Heart right ventricle (tissue), 16 donors: Measurements from ENCODE around the gene PRPF4. TPM values are rescaled to one million over a fixed set of nuclear protein-coding genes. Genes with fewer than 3 reads are reported as not detected.

Experiments
- ATAC-seq, 8 donors: fragments of 200-7000 bp; cut with Tn5 transposase; one replicate each; pipeline ENCODE4 v1.9.1; 2020; ENCODE audit warnings: mild to moderate bottlenecking in 8 of 8, moderate library complexity in 8 of 8, moderate number of reproducible peaks in 1 of 8
- DNase-seq, 2 donors: peaks; one replicate each; pipeline ENCODE4 v3.0.0-alpha.2; 2020
- H3K27ac ChIP-seq, 10 donors: fragments of 200-600 bp; sonication (generic) in 2 of 10; one replicate each; pipeline versions ENCODE4 v1.5.0 to v1.8.0; 2020 to 2022; ENCODE audit warnings: mild to moderate bottlenecking in 3 of 10
- H3K27me3 ChIP-seq, 7 donors: fragments of 200-600 bp; one replicate each; pipeline ENCODE4 v1.8.0; 2021 to 2022; ENCODE audit warnings: mild to moderate bottlenecking in 2 of 7
- H3K36me3 ChIP-seq, 9 donors: fragments of 200-600 bp; sonication (generic) in 1 of 9; one replicate each; pipeline versions ENCODE4 v1.5.0 to v1.8.0; 2020 to 2022; ENCODE audit warnings: mild to moderate bottlenecking in 2 of 9
- H3K4me1 ChIP-seq, 9 donors: fragments of 200-600 bp; sonication (generic) in 1 of 9; one replicate each; pipeline versions ENCODE4 v1.5.0 to v1.8.0; 2020 to 2022; ENCODE audit warnings: mild to moderate bottlenecking in 4 of 9
- H3K4me3 ChIP-seq, 10 donors: fragments of 200-600 bp; sonication (generic) in 2 of 10; one replicate each; pipeline versions ENCODE4 v1.5.0 to v1.8.0; 2020 to 2022; ENCODE audit warnings: mild to moderate bottlenecking in 7 of 10, moderate library complexity in 2 of 10
- H3K9me3 ChIP-seq, 11 donors: fragments of 200-600 bp in 10 of 11; sonication (generic) in 2 of 11; one replicate each; pipeline versions ENCODE4 v1.5.0 to v1.8.0; 2013 to 2022; ENCODE audit warnings: mild to moderate bottlenecking in 2 of 11, control low read depth in 1 of 11, moderate library complexity in 1 of 11
- WGBS, 2 donors: extraction: QIAGEN DNeasy Blood & Tissue Kit; methylation state at CpG; one replicate each; pipeline ENCODE4 v1.1.7; 2013; ENCODE audit warnings: inconsistent platforms in 1 of 2; 5-methylcytosine and 5-hydroxymethylcytosine counted together
- intact Hi-C, 10 donors: fragments of 100-400 bp; cut with DNase I; formaldehyde crosslinking; loops; one replicate each; pipeline versions ENCODE4 v1.11.1 to v1.14.2; 2022
- polyA plus RNA-seq, 2 donors: library from polyadenylated mRNA; stranded (reverse); fragments of 200-250 nt; gene quantifications; one replicate each; pipeline ENCODE4 v1.2.3, GENCODE V29; 2013
- total RNA-seq, 10 donors: library from RNA; stranded (reverse); fragmentation: NEBNext Ultra II Directional in 3 of 10; extraction: Animal tissue kit (Norgen Biotek cat#: 25700) in 3 of 10; gene quantifications; one replicate each; pipeline versions ENCODE4 v1.2.1 to v1.2.4, GENCODE V29; 2021 to 2023
- TF ChIP-seq, protein P1 (sequence below), 9 donors: fragments of 200-600 bp; sonication (generic) in 2 of 9; IDR thresholded peaks; one replicate each; pipeline versions ENCODE4 v1.5.0 to v1.8.0; 2021 to 2022; ENCODE audit warnings: antibody characterized with exemption in 9 of 9, mild to moderate bottlenecking in 5 of 9, moderate library complexity in 1 of 9
- donor health status: Arrhythmogenic right ventricular cardiomyopathy.
- donor health status: ischemic (EF 13 %, LVEDD 7.1; RV severe dilation, severe dysfunction).
- donor health status: healthy with polysubstance abuse.
- donor health status: DM: no; HTN: yes; CAD: no.
- donor health status: DM: no; HTN: no; CAD: no.
- donor health status: ischemic (EF 25% LVEDD 6.9; RV normal size, moderate dysfunction).
- donor health status: ischemic (EF 25% LVEDD 5.7; RV mildly dilated, moderate dysfunction).
- donor health status: healthy.
- donor health status: DM: yes; HTN: yes; CAD: no.
- donor health status: Ischemic cardiomyopathy.
- donor health status: ischemic (EF 35%, LVEDD 5.7; RV mildly dilated, moderate dysfunction).
- donor health status: nonischemic (EF 11% LVEDD 7.7; RV severe dilation, severe dysfunction).
- donor health status: DM: yes; HTN: yes; CAD: no.
- donor health status: PGD.
- donor health status: ischemic (EF 29% LVEDD 5.4; RV normal size, mild dysfunction).
- donor health status: nonischemic (EF 23%, LVEDD 6.1; RV moderate dilation, normal function).

The PRPF4 gene
- total and polyA plus RNA-seq, 12 donors, result 5.3 to 17.2 (median 13.3) TPM

DNA sequence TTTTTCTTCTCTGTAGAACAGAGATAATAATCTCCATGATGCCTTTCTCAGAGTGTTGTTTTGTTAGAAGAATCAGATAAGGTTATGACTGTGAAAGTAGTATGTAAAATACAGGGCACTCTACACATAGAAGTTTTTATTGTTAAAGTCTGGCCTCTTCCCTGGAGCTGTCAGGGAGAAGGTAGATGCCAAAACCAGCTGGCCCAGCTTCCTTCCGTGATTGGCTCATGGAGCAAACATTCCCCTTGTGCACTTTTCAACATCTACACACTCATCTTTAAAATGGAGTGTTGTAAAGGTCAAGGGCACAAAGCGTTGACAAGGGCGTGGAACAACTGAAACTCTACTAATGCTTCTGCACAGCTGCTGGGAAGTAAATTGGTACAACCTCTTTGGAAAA lies 35.1 kb downstream of the PRPF4 start:
- DNase-seq (peak; percentile 11 to 35), ATAC-seq (peak; percentile 70 to 92 (median 80))
- Histone ChIP-seq H3K27ac (peak overlapping the region in 8 of 10 donors; percentile 15 to 77 (median 68)), H3K9me3 (no peaks in the 10 kb centered on the region), H3K4me1 (peaks cover 0 to 28% (median 18%) of the 10 kb centered on the region in 9 donors), H3K4me3 (no peak overlapping the region), H3K36me3 (no peaks in the 10 kb centered on the region), H3K27me3 (no peaks in the 10 kb centered on the region)
- TF ChIP-seq, protein P1, sequence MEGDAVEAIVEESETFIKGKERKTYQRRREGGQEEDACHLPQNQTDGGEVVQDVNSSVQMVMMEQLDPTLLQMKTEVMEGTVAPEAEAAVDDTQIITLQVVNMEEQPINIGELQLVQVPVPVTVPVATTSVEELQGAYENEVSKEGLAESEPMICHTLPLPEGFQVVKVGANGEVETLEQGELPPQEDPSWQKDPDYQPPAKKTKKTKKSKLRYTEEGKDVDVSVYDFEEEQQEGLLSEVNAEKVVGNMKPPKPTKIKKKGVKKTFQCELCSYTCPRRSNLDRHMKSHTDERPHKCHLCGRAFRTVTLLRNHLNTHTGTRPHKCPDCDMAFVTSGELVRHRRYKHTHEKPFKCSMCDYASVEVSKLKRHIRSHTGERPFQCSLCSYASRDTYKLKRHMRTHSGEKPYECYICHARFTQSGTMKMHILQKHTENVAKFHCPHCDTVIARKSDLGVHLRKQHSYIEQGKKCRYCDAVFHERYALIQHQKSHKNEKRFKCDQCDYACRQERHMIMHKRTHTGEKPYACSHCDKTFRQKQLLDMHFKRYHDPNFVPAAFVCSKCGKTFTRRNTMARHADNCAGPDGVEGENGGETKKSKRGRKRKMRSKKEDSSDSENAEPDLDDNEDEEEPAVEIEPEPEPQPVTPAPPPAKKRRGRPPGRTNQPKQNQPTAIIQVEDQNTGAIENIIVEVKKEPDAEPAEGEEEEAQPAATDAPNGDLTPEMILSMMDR (IDR thresholded peaks at IDR 0.05), result no peak
- 16 to 19% methylated on average over 3 of the region's 3 CpGs for WGBS, 2 donors
- intact Hi-C loops, result loop anchor here in 6 of 10 donors (2.0 to 10.0 kb wide), 5 partner anchors 92 to 347 kb away; partner anchors contain the start of genes ALAD (in 2 of the 6), C9orf43 (in 1 of the 6) and POLE3 (in 1 of the 6)

DNA sequence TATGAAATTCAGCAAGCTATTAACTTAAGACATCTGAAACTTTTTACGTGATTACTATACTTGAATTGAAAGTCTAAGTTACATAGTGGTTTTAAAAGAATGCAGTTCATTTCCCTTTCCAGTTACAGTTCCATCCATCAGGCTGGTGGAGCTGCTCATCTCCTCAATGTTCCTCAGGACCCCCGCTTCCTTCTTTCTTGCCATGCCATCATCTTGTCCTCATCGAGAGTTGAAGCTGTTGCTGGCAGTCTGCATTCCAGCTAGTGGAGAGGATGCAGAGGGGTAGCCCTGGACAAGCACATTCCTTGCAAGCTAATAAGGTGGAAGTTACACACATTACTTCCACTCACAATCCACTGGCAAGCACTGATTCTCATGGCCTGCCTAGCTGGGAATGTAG lies 36.5 kb downstream of the PRPF4 start:
- no peaks in the 10 kb centered on the region for H3K9me3 ChIP-seq
- ATAC-seq (no peak), DNase-seq (no peak)
- no peaks in the 10 kb centered on the region for H3K27me3 ChIP-seq
- no peak overlapping the region for H3K4me3 ChIP-seq
- TF ChIP-seq, protein P1 (IDR thresholded peaks at IDR 0.05), result no peak
- WGBS, 2 donors, result 75 to 84% methylated on average over 3 of the region's 3 CpGs
- no peak overlapping the region for H3K27ac ChIP-seq
- H3K36me3 ChIP-seq, result peaks cover 0 to 8% (median 0%) of the 10 kb centered on the region in 9 donors
- peaks cover 0 to 28% (median 18%) of the 10 kb centered on the region in 9 donors for H3K4me1 ChIP-seq
- intact Hi-C loops, result loop anchor here in 6 of 10 donors (2.0 to 10.0 kb wide), 5 partner anchors 90 to 345 kb away; partner anchors contain the start of genes ALAD (in 2 of the 6), C9orf43 (in 1 of the 6) and POLE3 (in 1 of the 6)

DNA sequence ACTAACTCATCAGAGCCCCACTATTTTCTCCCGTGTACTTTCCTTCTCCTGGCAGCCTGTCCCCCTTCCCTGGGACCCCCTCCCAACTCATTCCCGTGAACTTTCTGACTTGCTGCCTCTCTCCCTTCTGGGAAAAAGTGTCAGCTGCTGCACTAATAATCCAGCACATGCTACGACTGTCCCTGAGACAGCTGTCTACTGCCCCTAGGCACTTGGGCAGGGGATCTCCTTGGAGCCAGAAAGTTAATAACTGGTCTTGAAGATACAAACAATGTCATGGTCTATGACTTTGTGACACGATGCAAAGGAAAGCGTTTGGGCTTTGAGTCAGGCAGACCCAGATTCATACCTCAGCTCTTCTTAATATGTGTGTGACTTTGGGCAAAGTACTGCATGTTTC lies 37.8 kb downstream of the PRPF4 start:
- peaks cover 0 to 28% (median 18%) of the 10 kb centered on the region in 9 donors for H3K4me1 ChIP-seq
- TF ChIP-seq, protein P1 (IDR thresholded peaks at IDR 0.05), result no peak
- DNase-seq, result no peak
- H3K4me3 ChIP-seq, result no peak overlapping the region
- intact Hi-C loops, result loop anchor here in 4 of 10 donors (5.0 to 10.0 kb wide), 3 partner anchors 89 to 344 kb away; partner anchors contain the start of gene ALAD (in 2 of the 4)
- H3K27ac ChIP-seq, result no peak overlapping the region
- ATAC-seq, result no peak
- no peaks in the 10 kb centered on the region for H3K27me3 ChIP-seq
- peaks cover 0 to 14% (median 0%) of the 10 kb centered on the region in 9 donors for H3K36me3 ChIP-seq
- no peaks in the 10 kb centered on the region for H3K9me3 ChIP-seq
- 70 to 77% methylated on average over 5 of the region's 5 CpGs for WGBS, 2 donors

DNA sequence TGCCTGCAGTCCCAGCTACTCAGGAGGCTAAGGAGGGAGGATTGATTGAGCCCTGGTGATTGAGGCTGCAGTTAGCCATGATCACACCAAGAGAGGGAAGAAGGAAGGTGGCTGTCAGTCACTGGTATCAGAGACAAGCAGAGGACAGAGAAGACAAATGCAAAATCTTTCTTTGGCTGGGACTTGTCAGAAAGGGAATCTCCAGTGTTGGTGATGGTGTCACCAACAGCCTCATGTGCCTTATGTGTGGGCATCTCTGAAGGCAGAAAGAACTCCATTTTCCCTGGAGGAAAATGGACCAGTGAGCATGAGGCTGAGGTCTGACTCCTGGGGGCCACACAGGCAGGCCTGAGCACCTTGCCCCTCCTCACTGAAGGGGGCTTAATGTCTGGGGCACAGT lies 39.8 kb downstream of the PRPF4 start:
- Histone ChIP-seq H3K27me3 (no peaks in the 10 kb centered on the region), H3K4me1 (peaks cover 0 to 16% (median 9%) of the 10 kb centered on the region in 9 donors), H3K9me3 (no peaks in the 10 kb centered on the region), H3K4me3 (no peak overlapping the region), H3K27ac (no peak overlapping the region), H3K36me3 (peaks cover 0 to 33% (median 6%) of the 10 kb centered on the region in 9 donors)
- DNase-seq (no peak), ATAC-seq (no peak)
- intact Hi-C loops, result loop anchor here in 1 of 10 donors (10.0 kb wide), 1 partner anchor 270 kb away; no protein-coding TSS in a partner anchor
- TF ChIP-seq, protein P1 (IDR thresholded peaks at IDR 0.05), result no peak
